ENCODE measurements around the gene RIMS1. TPM values are rescaled to one million over a fixed set of nuclear protein-coding genes. Genes with fewer than 3 reads are reported as not detected.

Gene RIMS1
- polyA plus RNA-seq, 3 donors from 2014 or later: not detected

- H3K27me3 Mint-ChIP-seq (ENCODE audit: low read depth in 3 of 3): peaks cover 0 to 3% (median 0%) of the 10 kb centered on the region in 3 donors
- no peak overlapping the region for H3K27ac Mint-ChIP-seq
- H3K9me3 Mint-ChIP-seq: peaks cover 0 to 12% (median 10%) of the 10 kb centered on the region in 6 donors
- no peaks in the 10 kb centered on the region for H3K36me3 Mint-ChIP-seq
- no peaks in the 10 kb centered on the region for H3K4me1 Mint-ChIP-seq
- no peak for DNase-seq
- H3K4me3 Mint-ChIP-seq: no peak overlapping the region
These were observed 195.5 kb downstream of the RIMS1 start for GRCh38 chr6:72081871-72082270.

GRCh38 chr6:72083976-72084375, 197.6 kb downstream of the RIMS1 start:
- no peaks in the 10 kb centered on the region for H3K36me3 Mint-ChIP-seq
- no peak for DNase-seq
- H3K4me1 Mint-ChIP-seq: no peaks in the 10 kb centered on the region
- no peak overlapping the region for H3K4me3 Mint-ChIP-seq
- peaks cover 0 to 5% (median 0%) of the 10 kb centered on the region in 3 donors for H3K27me3 Mint-ChIP-seq (ENCODE audit: low read depth in 3 of 3)
- peaks cover 3 to 10% (median 5%) of the 10 kb centered on the region in 6 donors for H3K9me3 Mint-ChIP-seq
- no peak overlapping the region for H3K27ac Mint-ChIP-seq

- DNase-seq: no peak
- peaks cover 3 to 10% (median 5%) of the 10 kb centered on the region in 6 donors for H3K9me3 Mint-ChIP-seq
- no peaks in the 10 kb centered on the region for H3K4me1 Mint-ChIP-seq
- no peak overlapping the region for H3K27ac Mint-ChIP-seq
- H3K4me3 Mint-ChIP-seq: no peak overlapping the region
- peaks cover 0 to 5% (median 0%) of the 10 kb centered on the region in 3 donors for H3K27me3 Mint-ChIP-seq (ENCODE audit: low read depth in 3 of 3)
- no peaks in the 10 kb centered on the region for H3K36me3 Mint-ChIP-seq
These were observed 198.7 kb downstream of the RIMS1 start for GRCh38 chr6:72084992-72085569.

- H3K36me3 Mint-ChIP-seq: no peaks in the 10 kb centered on the region
- no peaks in the 10 kb centered on the region for H3K4me1 Mint-ChIP-seq
These were observed 208.2 kb downstream of the RIMS1 start for GRCh38 chr6:72094506-72094905.

GRCh38 chr6:72102561-72102960, 216.2 kb downstream of the RIMS1 start:
- no peak for DNase-seq
- H3K4me3 Mint-ChIP-seq: no peak overlapping the region
- peaks cover 0 to 15% (median 2%) of the 10 kb centered on the region in 6 donors for H3K9me3 Mint-ChIP-seq
- no peaks in the 10 kb centered on the region for H3K36me3 Mint-ChIP-seq
- no peaks in the 10 kb centered on the region for H3K27me3 Mint-ChIP-seq (ENCODE audit: low read depth in 3 of 3)
- no peak overlapping the region for H3K27ac Mint-ChIP-seq
- no peaks in the 10 kb centered on the region for H3K4me1 Mint-ChIP-seq

More at GRCh38 chr6:72094506-72094905, 208.2 kb downstream of the RIMS1 start:
- Mint-ChIP-seq H3K27me3 (ENCODE audit: low read depth in 3 of 3) (no peaks in the 10 kb centered on the region), H3K27ac (no peak overlapping the region), H3K4me3 (no peak overlapping the region), H3K9me3 (peaks cover 0 to 5% (median 0%) of the 10 kb centered on the region in 6 donors)
- DNase-seq: no peak

GRCh38 chr6:72111611-72112010, 225.3 kb downstream of the RIMS1 start:
- Mint-ChIP-seq H3K27me3 (ENCODE audit: low read depth in 3 of 3) (peaks cover 0 to 2% (median 0%) of the 10 kb centered on the region in 3 donors), H3K4me3 (no peak overlapping the region), H3K9me3 (peaks cover 0 to 10% (median 8%) of the 10 kb centered on the region in 6 donors), H3K36me3 (no peaks in the 10 kb centered on the region), H3K4me1 (no peaks in the 10 kb centered on the region), H3K27ac (no peak overlapping the region)
- DNase-seq: no peak

GRCh38 chr6:72130327-72130726, 244.0 kb downstream of the RIMS1 start:
- no peak overlapping the region for H3K4me3 Mint-ChIP-seq
- no peaks in the 10 kb centered on the region for H3K36me3 Mint-ChIP-seq
- no peaks in the 10 kb centered on the region for H3K4me1 Mint-ChIP-seq
- no peak overlapping the region for H3K27ac Mint-ChIP-seq
- no peak for DNase-seq
- peaks cover 0 to 2% (median 2%) of the 10 kb centered on the region in 3 donors for H3K27me3 Mint-ChIP-seq (ENCODE audit: low read depth in 3 of 3)
- peaks cover 0 to 16% (median 3%) of the 10 kb centered on the region in 6 donors for H3K9me3 Mint-ChIP-seq

- H3K27me3 Mint-ChIP-seq (ENCODE audit: low read depth in 3 of 3): peaks cover 0 to 2% (median 0%) of the 10 kb centered on the region in 3 donors
- no peak overlapping the region for H3K4me3 Mint-ChIP-seq
- DNase-seq: no peak
- no peaks in the 10 kb centered on the region for H3K4me1 Mint-ChIP-seq
- no peak overlapping the region for H3K27ac Mint-ChIP-seq
- no peaks in the 10 kb centered on the region for H3K36me3 Mint-ChIP-seq
- H3K9me3 Mint-ChIP-seq: peaks cover 0 to 7% (median 0%) of the 10 kb centered on the region in 6 donors
These were observed 246.1 kb downstream of the RIMS1 start for GRCh38 chr6:72132427-72132826.

- Mint-ChIP-seq H3K4me1 (no peaks in the 10 kb centered on the region), H3K36me3 (no peaks in the 10 kb centered on the region), H3K9me3 (peaks cover 0 to 7% (median under 1%) of the 10 kb centered on the region in 6 donors), H3K4me3 (no peak overlapping the region), H3K27ac (no peak overlapping the region), H3K27me3 (ENCODE audit: low read depth in 3 of 3) (peaks cover 0 to 2% (median 0%) of the 10 kb centered on the region in 3 donors)
- DNase-seq: no peak
These were observed 246.5 kb downstream of the RIMS1 start for GRCh38 chr6:72132851-72133250.

GRCh38 chr6:72133324-72133723, 247.0 kb downstream of the RIMS1 start:
- peaks cover 0 to 2% (median 0%) of the 10 kb centered on the region in 3 donors for H3K27me3 Mint-ChIP-seq (ENCODE audit: low read depth in 3 of 3)
- H3K36me3 Mint-ChIP-seq: no peaks in the 10 kb centered on the region
- no peak for DNase-seq
- H3K4me1 Mint-ChIP-seq: no peaks in the 10 kb centered on the region
- no peak overlapping the region for H3K27ac Mint-ChIP-seq
- no peak overlapping the region for H3K4me3 Mint-ChIP-seq
- peaks cover 0 to 7% (median under 1%) of the 10 kb centered on the region in 6 donors for H3K9me3 Mint-ChIP-seq

GRCh38 chr6:72140795-72141194, 254.4 kb downstream of the RIMS1 start:
- no peak overlapping the region for H3K4me3 Mint-ChIP-seq
- H3K27me3 Mint-ChIP-seq (ENCODE audit: low read depth in 3 of 3): no peaks in the 10 kb centered on the region
- no peaks in the 10 kb centered on the region for H3K4me1 Mint-ChIP-seq
- no peak overlapping the region for H3K27ac Mint-ChIP-seq
- H3K9me3 Mint-ChIP-seq: peaks cover 0 to 17% (median 4%) of the 10 kb centered on the region in 6 donors
- no peak for DNase-seq
- H3K36me3 Mint-ChIP-seq: no peaks in the 10 kb centered on the region

GRCh38 chr6:72149715-72150114, 263.4 kb downstream of the RIMS1 start:
- Mint-ChIP-seq H3K27ac (no peak overlapping the region), H3K4me3 (no peak overlapping the region), H3K27me3 (ENCODE audit: low read depth in 3 of 3) (no peaks in the 10 kb centered on the region), H3K36me3 (no peaks in the 10 kb centered on the region), H3K4me1 (no peaks in the 10 kb centered on the region), H3K9me3 (peaks cover 0 to 28% (median 8%) of the 10 kb centered on the region in 6 donors)
- no peak for DNase-seq

- no peaks in the 10 kb centered on the region for H3K36me3 Mint-ChIP-seq
- no peak overlapping the region for H3K4me3 Mint-ChIP-seq
- H3K4me1 Mint-ChIP-seq: no peaks in the 10 kb centered on the region
- H3K27me3 Mint-ChIP-seq (ENCODE audit: low read depth in 3 of 3): no peaks in the 10 kb centered on the region
- no peak overlapping the region for H3K27ac Mint-ChIP-seq
- peaks cover 0 to 34% (median 6%) of the 10 kb centered on the region in 6 donors for H3K9me3 Mint-ChIP-seq
- DNase-seq: no peak
These were observed 265.4 kb downstream of the RIMS1 start for GRCh38 chr6:72151742-72152141.

- Mint-ChIP-seq H3K4me3 (no peak overlapping the region), H3K27me3 (ENCODE audit: low read depth in 3 of 3) (no peaks in the 10 kb centered on the region), H3K36me3 (no peaks in the 10 kb centered on the region), H3K4me1 (no peaks in the 10 kb centered on the region), H3K27ac (no peak overlapping the region), H3K9me3 (peaks cover 0 to 19% (median 0%) of the 10 kb centered on the region in 6 donors)
- no peak for DNase-seq
These were observed 289.6 kb downstream of the RIMS1 start for GRCh38 chr6:72175916-72176315.
